ENCODE measurements around the gene KRT85.
"Not testable (repeated sequence)": the region's sequence is repeated elsewhere in the genome, so short reads cannot be mapped to it uniquely, and the experiment has no call there.

KRT85 gene

DNA sequence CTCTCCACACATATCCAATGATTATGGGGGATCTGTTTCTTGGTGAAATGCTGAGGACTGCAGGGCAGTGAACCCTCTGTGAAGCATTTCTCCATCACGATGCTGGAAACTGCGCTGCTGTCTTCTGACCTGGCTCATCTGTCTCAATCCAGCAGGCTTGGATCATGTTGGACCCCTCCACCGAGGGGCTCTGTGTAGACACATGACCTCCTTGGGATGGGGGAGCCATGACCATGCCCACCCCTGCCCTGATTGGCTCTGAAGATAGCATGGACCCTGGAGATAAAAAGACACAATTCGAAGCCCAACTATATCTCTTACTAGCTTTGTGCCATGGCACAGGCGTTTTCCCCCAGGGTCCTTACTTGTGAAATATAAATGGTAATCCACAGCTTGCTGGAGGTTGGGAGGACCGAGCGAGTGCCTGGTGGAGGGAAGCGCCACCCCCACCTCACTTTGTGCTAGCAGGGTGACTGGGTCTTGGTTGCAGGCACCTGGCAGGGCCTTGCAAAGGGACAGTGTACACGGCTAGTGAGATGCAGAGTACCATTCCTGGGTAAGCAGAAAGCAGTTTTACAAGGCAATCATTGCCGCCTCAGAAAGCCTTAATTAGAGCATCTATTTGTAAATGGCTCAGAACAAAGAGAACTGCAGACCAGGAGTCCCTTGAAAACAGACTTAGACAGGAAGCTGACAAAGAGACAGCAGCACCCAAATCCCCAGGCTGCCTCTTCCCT, 43.7 kb downstream of the KRT85 start:
- DNase-seq (ENCODE audit: low read depth): no peak

DNA sequence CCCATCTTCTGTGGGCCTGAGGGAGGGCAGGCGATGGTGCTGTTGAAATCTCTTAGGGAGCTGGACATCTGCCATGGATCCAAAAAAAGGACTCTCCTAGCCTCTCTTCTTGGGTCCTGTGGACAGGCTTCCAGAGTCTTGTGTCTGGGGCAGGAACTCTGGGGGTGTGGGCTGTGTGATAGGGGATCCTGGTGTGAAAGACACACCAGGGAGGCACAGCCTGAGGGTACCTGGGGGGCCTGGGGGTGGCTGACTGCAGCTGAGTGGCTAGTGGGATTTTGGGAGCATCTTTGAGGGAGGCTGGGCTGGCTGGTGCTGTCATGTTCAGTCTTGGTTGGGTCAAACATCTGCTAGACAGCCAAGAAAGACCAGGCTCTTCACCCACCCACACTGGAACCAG, 44.3 kb downstream of the KRT85 start:
- no peak for DNase-seq (ENCODE audit: low read depth)

DNA sequence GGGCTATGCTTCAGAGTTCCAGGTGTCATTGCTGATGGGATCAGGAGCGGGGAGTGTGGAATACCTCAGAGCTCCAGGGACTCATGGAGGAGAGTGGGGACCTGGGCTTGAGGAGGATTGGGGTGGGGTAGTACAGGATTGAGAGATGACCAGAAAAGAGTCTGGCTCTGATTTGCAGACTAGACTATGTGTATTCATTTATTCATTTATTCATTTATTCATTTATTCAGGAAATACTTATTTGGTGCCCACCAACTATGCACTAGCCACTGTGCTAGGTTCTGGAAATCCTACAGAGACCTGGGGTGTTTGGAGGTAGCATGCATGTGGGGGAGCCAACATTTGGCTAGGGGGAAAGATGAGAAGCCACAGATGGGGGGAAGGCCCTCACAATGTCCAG, 45.2 kb downstream of the KRT85 start:
- DNase-seq (ENCODE audit: low read depth): no peak

DNA sequence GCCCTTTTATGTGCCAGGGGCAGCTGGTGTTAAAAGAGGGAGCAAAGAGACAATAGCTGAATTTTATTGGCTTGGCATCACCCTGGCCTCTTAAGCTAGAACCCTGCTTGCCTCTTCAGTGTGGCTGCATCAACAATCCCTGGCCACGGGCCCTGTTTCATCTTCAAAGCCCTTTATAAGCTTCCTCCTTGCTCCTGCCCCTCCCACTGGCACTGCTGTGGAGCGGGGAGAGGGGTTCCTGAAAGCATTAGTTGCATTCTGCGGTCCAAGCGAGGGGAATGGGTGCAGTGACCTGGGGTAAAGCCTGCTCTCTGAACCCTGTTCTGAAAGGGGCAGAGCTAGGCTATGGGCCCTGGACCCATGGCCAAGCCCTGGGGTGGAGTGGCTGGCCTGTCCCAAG, 45.9 kb downstream of the KRT85 start:
- DNase-seq (ENCODE audit: low read depth): no peak

DNA sequence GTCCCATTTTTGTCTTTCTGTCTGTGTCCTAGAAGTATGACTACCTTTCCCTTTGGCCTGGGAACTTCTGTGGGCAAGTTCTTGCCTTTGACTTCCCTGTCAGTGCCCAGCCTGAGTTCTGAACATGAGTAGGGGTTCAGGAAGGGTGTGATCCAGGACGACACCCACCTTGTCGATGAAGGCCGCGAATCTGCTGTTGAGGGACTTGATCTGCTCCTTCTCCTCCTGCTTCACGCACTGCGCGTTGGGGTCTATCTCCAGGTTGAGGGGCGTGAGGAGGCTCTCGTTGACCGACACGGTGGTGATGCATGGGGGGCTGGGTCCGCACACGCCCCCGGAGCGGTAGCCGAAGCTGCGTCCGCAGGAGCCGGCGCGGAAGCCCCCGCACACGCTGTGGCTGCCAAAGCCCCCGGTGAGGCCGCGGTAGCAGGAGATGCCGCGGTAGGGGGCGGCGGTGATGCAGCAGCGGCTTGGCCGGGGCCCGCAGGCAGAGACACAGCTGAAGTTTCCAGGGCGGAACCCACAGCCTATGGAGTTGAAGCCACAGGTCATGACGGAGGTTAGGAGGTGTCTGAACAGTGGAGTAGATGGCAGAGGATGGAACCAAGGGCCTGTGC, 46.4 kb downstream of the KRT85 start, which contains the start of gene KRT83:
Gene KRT83, minus strand, starts transcription at position 615 of the 617 bp plus-strand sequence. Its CDS starts 63 bp downstream, at position 552.
- DNase-seq (ENCODE audit: low read depth): no peak

- no peak for DNase-seq (ENCODE audit: low read depth)
These were observed 48.2 kb downstream of the KRT85 start for GRCh38 chr12:52319097-52319496.

GRCh38 chr12:52318241-52318990, 48.9 kb downstream of the KRT85 start:
- DNase-seq (ENCODE audit: low read depth): no peak

DNA sequence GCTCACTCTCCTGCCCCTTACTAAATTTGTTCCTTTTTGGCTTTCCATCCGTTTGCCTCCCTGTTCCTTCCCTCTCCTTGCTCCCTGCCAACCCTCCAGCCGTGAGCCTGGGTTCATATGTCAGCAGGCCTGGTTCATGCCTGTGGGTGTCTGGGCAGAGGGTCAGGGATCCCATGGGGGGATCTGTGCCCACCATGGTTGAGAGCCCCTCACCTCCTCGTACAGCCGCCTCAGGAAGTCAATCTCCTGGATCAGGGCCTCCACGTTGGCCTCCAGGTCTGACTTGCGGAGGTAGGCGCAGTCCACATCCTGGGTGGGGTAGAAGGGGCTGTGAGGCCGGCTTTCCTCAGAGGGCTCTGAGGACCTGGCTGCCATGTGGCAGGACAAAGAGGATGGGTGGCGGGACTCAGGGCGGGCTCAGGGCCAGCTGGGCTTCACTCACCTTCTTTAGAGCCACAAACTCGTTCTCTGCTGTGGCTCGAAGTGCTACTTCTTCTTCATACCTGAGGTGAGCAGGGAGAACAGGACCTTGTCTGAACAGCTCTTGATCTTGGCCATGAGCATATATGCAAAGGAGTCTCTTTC, 49.7 kb downstream of the KRT85 start:
- no peak for DNase-seq (ENCODE audit: low read depth)

GRCh38 chr12:52316701-52317100, 50.6 kb downstream of the KRT85 start:
- DNase-seq (ENCODE audit: low read depth): no peak

GRCh38 chr12:52316290-52316689, 51.0 kb downstream of the KRT85 start:
- DNase-seq (ENCODE audit: low read depth): no peak

- DNase-seq (ENCODE audit: low read depth): not testable (repeated sequence)
These were observed 51.6 kb downstream of the KRT85 start for GRCh38 chr12:52315721-52316120.

- DNase-seq (ENCODE audit: low read depth): no peak
These were observed 52.8 kb downstream of the KRT85 start for GRCh38 chr12:52314511-52314910.

DNA sequence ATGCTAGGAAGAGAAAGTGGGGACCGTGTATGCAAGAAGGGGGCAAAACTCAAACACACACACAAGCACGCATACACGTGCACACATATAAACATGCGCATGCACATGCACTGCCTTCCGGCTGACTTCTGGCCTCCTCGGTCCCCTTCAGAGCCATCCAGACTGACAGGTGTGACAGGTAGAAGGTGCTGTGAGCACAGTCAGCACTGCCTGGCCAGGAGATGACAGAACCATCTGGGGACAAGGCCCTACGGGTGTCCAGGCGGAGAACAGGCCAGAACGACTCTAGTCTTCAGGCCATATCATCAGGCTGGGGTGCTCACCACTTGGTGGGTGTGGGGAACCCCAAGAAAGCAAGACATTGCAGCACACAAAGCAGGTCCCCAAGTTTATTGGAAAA, 53.4 kb downstream of the KRT85 start:
- no peak for DNase-seq (ENCODE audit: low read depth)

GRCh38 chr12:52313461-52313860, 53.8 kb downstream of the KRT85 start:
- DNase-seq (ENCODE audit: low read depth): no peak

GRCh38 chr12:52312086-52312485, 55.2 kb downstream of the KRT85 start:
- DNase-seq (ENCODE audit: low read depth): no peak

DNA sequence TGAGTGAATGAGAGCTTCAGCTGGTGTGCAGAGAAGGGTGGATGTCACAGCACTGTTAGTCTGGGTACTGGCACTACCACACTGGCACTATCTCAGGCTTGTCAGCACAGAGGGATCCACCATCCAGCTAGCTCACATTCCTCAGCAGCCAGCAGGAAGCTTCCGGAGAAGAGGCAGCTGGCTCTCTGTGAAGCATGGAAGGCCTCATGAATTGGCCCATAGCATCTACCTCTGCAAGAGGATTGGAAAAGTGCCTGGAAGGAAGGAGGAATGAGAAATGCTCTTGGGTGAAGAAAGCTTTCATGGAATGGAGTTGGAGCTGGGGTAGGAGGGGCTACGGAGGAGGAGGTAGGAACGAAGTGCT, 56.0 kb downstream of the KRT85 start:
- no peak for DNase-seq (ENCODE audit: low read depth)

DNA sequence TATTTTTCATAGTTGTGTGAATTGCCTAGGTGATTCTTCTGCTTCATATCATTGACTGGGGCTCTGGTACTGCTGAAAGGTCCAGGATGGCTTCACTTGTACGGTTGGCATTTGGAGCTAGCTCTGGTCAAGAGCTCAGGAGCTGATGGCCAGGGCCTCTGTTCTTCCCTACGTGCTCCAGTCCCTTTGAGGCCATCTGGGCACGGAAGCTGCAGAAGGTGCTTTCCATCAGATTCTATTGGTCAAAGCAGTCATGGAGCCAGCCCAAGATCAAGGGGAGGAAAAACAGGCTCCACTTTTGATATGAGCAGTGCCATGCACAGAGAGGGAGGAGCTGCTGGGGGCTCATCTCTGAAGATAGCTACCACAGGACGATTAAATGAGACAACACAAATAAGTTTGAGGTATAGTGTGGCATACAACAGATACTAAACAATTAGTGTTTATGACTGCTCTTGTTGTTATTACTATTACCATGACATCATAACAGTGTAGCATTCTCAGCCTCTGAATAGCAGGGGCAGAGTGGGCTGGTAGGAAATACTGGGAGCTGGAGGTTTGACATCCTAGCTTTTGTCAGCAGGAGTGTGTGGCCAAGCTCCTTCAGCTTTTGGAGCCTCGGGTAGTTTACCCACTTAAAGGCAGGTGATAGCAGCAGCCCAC, 56.5 kb downstream of the KRT85 start:
- no peak for DNase-seq (ENCODE audit: low read depth)

Data from stimulated activated CD8-positive, alpha-beta memory T cell treated with anti-CD3 and anti-CD28 coated beads, Interleukin-12 subunit alpha, Interleukin-12 subunit beta, amount 100 ng/mL, for 4 hours (primary cell).